Measurements from ENCODE around the gene SLC30A2.

SLC30A2 gene

GRCh38 chr1:25993197-25993951, 52.5 kb downstream of the SLC30A2 start:
- no peak for DNase-seq

DNA sequence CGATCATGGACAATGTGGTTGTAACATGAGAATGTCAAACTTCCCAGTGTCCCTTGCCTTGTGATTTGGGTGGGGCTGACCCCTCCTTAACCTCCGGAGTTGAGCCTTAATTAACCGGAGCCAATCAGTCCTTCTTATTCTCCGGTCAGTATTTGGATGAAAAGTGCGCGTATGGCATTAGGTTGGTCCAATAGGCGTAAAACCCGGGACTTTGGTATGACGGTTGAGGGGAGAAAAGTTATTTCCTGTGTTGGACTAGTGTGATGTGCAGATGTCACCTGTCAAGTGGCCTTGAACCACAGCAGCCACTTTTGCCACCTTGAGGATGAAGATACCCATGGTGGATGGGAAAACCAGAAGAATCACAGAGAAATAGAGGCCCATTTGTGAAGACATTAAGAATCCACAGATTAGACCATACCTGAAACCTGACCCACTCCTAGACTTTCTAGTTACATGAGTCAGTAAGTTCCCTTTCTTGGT, 53.2 kb downstream of the SLC30A2 start:
- no peak for DNase-seq

GRCh38 chr1:25991937-25992688, 53.8 kb downstream of the SLC30A2 start:
- DNase-seq: no peak

DNA sequence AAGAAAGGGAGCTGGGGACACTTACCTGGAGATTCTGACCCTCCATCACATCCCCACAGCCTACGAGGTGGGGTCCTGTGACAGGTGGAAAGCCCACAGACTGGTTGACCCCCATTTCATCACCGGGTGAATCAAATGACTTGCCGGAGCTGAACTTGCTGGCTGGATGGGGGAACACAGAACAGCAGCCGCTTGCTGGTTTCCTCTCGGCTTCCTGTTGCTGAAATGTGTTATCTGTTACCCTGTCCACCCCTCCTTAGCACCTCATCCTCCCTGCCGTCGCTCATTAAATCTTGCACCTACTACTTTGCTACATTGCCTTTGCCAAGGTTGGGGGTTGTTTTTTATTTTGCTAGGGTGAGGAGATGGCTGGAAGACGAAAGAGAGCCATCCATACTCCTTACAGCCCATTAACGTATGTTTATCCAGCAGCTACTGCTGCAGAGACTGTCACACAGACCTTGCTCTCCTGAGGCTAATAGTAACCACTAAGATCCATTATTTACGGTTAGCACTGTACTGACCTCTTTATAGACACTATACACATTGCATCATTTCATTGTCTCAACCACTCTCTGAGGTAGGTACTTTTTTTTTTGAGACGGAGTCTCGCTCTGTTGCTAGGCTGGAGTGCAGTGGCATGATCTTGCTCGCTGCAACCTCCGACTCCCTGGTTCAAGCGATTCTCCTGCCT, 55.1 kb downstream of the SLC30A2 start:
- DNase-seq: no peak

DNA sequence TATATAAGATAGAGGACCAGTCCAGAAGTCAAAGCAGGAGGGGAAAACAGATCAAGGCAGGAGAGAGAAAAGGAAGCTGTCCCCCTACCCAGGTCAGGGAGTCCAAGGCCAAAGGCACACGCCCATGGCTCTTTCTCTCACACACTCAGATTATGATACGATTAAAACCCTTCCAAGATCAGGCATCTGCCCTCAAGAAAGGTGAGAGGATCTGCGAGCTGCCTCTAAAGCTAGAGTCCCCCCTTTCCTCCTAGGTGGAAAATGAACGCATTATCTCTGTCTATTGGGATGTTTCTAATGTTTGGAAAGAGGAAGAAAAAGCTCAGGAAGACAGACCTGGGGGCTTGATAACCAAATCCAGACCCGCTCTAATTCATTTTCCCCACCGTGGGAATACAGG, 55.7 kb downstream of the SLC30A2 start:
- no peak for DNase-seq

DNA sequence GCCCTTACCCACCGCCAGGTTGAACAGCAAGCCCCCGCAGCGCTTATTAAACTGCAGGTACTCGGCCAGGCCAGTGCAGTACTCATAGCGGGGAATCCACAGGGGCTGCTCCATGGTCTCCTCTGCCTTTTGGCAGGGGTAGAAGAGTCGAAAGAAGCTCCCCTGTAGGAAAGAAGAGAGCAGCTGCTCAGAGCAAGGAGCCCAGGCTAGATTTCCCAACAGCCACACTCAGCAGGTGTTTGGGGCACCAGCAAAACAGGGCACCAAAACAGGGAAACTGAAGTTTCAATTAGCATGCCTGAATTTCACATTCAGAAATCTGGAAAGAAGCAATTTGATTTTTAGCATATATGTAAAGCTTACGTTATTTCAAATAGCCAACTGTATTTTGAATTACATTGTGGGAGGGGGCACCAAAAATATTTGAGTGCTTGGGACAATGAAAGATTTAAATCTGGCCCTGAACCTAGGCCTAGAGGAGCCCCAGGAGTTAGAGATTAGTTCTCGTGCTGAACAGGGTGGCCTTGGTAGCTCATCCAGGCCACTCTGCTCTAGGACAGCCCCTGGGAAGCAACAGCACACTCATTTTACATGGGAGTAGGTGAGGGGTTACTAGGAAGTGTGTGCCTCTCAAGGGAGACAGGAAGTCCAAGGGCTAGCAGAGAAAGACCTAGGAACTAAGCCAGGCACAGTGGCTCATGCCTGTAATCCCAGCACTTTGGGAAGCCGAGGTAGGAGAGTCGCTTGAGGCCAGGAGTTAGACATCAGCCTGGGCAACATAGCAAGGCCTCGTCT, 56.3 kb downstream of the SLC30A2 start:
- DNase-seq: no peak

DNA sequence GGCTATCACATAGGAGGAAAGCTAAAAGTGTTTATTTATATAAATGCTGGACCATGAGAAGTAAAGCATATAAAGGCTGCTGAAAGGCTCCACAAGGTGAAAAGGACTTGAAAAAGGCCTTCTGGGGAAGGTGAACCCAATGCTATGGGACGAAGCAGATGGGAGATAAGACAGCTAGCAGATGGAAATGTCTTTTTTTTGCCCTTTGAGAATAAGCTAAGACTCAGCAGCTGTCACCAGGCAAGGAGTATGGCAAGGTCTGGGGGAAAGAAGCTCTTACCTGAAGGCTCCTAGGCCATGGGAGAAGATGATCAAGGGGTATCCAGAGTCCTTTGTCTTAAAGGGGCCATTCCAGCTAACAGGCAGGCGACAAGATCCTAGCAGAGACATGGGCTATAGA, 58.0 kb downstream of the SLC30A2 start:
- DNase-seq: no peak

Data from NCI-H446 treated with DMSO at 0.1 percent for 48 hours (cell line).